Upper lobe of left lung (tissue), 4 donors: ENCODE results near the gene MIA2.
"Not testable (repeated sequence)": the region's sequence is repeated elsewhere in the genome, so short reads cannot be mapped to it uniquely, and the experiment has no call there.

Experiments used
- POLR2A ChIP-seq, 4 donors: fragments of 450-650 bp; IDR thresholded peaks; one replicate each; pipeline ENCODE4 v1.5.1; 2016 to 2017; ENCODE audit warnings: antibody characterized with exemption in 4 of 4, mild to moderate bottlenecking in 2 of 4
- POLR2AphosphoS5 ChIP-seq, 2 donors: sonication (generic); formaldehyde crosslinking; IDR thresholded peaks; one replicate each; pipeline ENCODE4 v1.5.1; 2017; ENCODE audit warnings: antibody characterized with exemption in 2 of 2
- TF ChIP-seq, protein P1 (sequence below), 6 experiments: fragments of 450-650 bp in 4 of 6; fragments of 200-600 bp in 2 of 6; sonication (generic) in 2 of 6; IDR thresholded peaks; one replicate each; pipeline ENCODE4 v1.5.1; 2016 to 2019; ENCODE audit warnings: antibody characterized with exemption in 6 of 6

DNA sequence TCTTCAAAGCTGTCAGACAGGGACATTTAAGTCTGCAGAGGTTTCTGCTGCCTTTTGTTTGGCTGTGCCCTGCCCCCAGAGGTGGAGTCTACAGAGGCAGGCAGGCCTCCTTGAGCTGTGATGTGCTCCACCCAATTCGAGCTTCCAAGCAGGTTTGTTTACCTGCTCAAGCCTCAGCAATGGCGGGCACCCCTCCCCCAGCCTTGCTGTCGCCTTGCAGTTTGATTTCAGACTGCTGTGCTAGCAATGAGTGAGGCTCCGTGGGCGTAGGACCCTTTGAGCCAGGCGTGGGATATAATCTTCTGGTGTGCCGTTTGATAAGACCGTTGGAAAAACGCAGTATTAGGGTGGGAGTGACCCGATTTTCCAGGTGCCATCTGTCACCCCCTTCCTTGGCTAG lies 125.4 kb downstream of the MIA2 start:
- TF ChIP-seq POLR2A, POLR2AphosphoS5 (IDR thresholded peaks at IDR 0.05): not testable (repeated sequence)
- TF ChIP-seq, protein P1, sequence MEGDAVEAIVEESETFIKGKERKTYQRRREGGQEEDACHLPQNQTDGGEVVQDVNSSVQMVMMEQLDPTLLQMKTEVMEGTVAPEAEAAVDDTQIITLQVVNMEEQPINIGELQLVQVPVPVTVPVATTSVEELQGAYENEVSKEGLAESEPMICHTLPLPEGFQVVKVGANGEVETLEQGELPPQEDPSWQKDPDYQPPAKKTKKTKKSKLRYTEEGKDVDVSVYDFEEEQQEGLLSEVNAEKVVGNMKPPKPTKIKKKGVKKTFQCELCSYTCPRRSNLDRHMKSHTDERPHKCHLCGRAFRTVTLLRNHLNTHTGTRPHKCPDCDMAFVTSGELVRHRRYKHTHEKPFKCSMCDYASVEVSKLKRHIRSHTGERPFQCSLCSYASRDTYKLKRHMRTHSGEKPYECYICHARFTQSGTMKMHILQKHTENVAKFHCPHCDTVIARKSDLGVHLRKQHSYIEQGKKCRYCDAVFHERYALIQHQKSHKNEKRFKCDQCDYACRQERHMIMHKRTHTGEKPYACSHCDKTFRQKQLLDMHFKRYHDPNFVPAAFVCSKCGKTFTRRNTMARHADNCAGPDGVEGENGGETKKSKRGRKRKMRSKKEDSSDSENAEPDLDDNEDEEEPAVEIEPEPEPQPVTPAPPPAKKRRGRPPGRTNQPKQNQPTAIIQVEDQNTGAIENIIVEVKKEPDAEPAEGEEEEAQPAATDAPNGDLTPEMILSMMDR (IDR thresholded peaks at IDR 0.05) = not testable (repeated sequence)
